Fibroblast of the conjunctiva (primary cell): ENCODE results near the gene GALNT11.

Source experiments
- DNase-seq: peaks from one replicate; pipeline ENCODE4 v3.0.0-alpha.2; 2010; ENCODE audit warnings: low read depth

Gene GALNT11

GRCh38 chr7:152148706-152149105, 123.2 kb downstream of the GALNT11 start:
- DNase-seq, result no peak

DNA sequence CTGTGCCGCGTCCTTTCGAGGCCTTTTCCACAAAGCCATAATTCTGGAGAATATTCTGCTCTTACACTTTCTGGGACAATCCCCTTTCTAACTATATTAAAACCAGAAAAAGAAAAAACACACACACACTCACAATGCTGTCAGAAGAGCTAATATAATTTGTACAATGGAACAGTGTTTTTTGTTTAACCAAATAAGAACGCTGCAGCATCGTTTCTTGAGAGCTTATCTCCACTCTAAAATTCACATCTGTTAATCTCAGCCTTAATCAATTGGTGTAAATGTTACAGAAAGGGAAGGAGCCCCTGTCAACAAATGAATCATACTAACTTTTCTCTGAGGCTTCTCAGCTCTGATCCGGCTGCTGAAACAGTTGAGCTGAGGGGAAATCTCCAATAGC, 123.9 kb downstream of the GALNT11 start:
- no peak for DNase-seq

DNA sequence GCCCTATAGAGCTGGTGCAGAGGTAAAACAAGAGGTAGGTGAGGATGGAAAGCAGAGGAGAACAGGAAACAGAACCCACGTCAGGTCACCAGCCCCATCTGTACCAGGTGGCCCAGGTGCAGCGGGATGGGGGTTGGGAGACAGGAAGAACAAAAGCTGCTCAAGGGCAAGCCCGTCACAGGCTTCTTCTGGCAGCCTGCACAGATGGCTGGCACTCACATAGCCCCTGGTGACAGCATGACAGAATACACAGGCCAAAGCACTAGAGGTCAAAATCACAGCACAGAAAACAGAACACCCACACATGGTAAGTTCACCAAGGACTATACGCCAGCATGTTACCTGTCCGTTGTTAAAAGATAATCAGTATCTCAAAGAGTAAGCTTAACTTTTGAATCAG, 126.8 kb downstream of the GALNT11 start:
- no peak for DNase-seq

GRCh38 chr7:152158801-152159587, 133.5 kb downstream of the GALNT11 start:
- no peak for DNase-seq

- no peak for DNase-seq
Measured at GRCh38 chr7:152161171-152161570, 135.7 kb downstream of the GALNT11 start.

DNA sequence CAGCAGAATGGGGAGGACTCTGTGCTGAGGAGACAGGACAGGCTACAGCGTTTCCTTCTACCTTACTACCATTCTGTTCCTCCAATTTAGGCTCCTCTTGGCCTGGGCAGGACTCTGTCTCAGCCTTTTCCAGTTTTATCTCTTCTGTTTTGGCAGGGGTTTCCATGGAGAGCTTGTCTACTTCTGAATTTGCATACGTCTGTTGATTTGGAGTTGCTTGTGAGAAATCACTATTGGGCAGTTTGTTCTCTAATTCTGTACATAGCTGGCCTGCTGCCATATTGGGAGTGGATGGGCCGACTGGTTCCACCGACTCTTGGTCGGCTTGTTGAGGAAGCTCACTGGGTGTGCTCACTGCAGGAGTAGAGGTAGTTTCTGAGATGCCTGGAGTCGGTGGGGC, 136.8 kb downstream of the GALNT11 start:
- DNase-seq, result no peak
